MCF 10A (cell line): ENCODE results near the gene MYMK. TPM values are rescaled to one million over a fixed set of nuclear protein-coding genes. Genes with fewer than 3 reads are reported as not detected.

ENCODE experiments used
- BruUV-seq: library from RNA; stranded (reverse); fragments of 400-500 nt; replicated peaks from 2 replicates; lab custom pipeline; 2021; lab: Mats Ljungman, UMichigan
- CTCF ChIA-PET: fragments of 300-600 bp; sonication (Branson Sonifier 250); formaldehyde crosslinking; extraction: SDS; loops from one replicate; lab custom pipeline; 2021; ENCODE audit warnings: antibody characterized with exemption, inconsistent platforms; lab: Yijun Ruan, JAX
- POLR2A ChIA-PET: fragments of 300-600, 350-650 bp; sonication (Branson Sonifier 250); formaldehyde crosslinking; extraction: SDS; loops from one replicate; lab custom pipeline; 2020; ENCODE audit warnings: antibody characterized with exemption, inconsistent platforms; lab: Yijun Ruan, JAX
- DNase-seq: peaks from one replicate; pipeline ENCODE4 v3.0.0-alpha.2; 2018; ENCODE audit not compliant: unreplicated experiment
- H3K27ac Mint-ChIP-seq: one replicate; pipeline ENCODE4 v1.8.0; 2022; ENCODE audit warnings: mild to moderate bottlenecking, low read depth, mixed read lengths; ENCODE audit not compliant: unreplicated experiment
- H3K27me3 Mint-ChIP-seq: one replicate; pipeline ENCODE4 v1.8.0; 2022; ENCODE audit warnings: mixed read lengths; ENCODE audit not compliant: insufficient read depth, unreplicated experiment
- H3K36me3 Mint-ChIP-seq: one replicate; pipeline ENCODE4 v1.8.0; 2022; ENCODE audit warnings: mild to moderate bottlenecking, moderate library complexity, mixed read lengths; ENCODE audit not compliant: insufficient read depth, unreplicated experiment
- H3K4me1 Mint-ChIP-seq: one replicate; pipeline ENCODE4 v1.8.0; 2022; ENCODE audit warnings: mixed read lengths; ENCODE audit not compliant: insufficient read depth, unreplicated experiment
- H3K4me3 Mint-ChIP-seq: one replicate; pipeline ENCODE4 v1.8.0; 2022; ENCODE audit warnings: mild to moderate bottlenecking, moderate library complexity, mixed read lengths; ENCODE audit not compliant: unreplicated experiment
- H3K9me3 Mint-ChIP-seq: one replicate; pipeline ENCODE4 v1.8.0; 2022; ENCODE audit warnings: mixed read lengths; ENCODE audit not compliant: unreplicated experiment
- CTCF ChIP-seq: fragments of 200-600 bp; IDR thresholded peaks from one replicate; pipeline ENCODE4 v1.8.0; 2022; ENCODE audit warnings: antibody characterized with exemption, mild to moderate bottlenecking; ENCODE audit not compliant: unreplicated experiment
- intact Hi-C: fragments of 100-400 bp; cut with micrococcal nuclease; formaldehyde crosslinking; loops from 2 replicates; pipeline ENCODE4 v1.14.1; 2022
- total RNA-seq: library from RNA; stranded (reverse); gene quantifications from 2 replicates; pipeline ENCODE4 v1.2.3, GENCODE V29; 2022

MYMK gene
- total RNA-seq, 1 experiment from 2014 or later: not detected

DNA sequence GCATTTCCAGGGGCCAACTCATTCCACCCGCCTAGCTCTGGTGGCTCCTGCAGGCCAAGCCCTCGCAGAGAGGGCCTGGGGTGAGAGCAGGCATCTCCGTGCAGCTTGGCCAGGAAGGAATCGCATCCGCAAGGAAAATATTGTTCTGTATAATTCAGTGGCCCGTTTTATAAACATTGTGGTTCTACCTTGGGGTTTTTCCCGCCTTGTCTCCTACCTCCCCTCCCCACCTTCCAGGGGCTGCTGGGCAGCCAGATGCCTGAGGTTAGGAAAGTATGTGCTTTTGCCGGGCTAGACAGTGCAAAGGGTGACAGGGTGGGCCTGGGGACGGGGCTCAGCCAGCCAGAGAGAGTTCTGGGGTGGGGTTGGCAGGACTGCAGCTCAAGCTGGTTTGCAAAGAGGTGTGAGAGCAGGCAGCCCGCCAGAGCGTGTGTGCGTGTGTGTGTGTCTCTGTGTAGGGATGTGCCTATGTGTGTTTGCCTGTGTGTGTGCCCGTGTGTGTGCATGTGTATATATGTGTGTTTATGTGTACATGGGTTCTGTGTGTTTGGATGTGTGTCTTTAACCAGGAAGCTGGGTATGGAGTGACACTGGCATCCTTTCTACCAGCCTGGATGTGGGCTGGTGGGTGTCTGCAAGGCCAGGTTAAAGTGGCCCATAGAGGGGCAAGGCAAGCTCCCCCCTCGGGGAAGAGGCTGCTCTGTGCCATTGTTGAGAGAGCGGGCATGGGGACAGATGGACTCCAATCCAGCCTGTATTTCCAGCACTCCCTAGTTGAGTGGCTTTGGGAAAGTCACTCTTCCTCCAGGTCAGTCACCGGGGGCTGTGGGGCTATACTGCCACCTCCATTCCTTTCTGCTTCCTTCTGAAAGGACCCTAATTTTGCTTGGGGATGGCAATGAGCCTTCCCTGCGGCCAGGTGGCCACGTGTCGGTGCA is 35.2 kb downstream of the MYMK start:
- H3K27ac Mint-ChIP-seq: no peak overlapping the region
- no peaks in the 10 kb centered on the region for H3K36me3 Mint-ChIP-seq
- TF ChIP-seq CTCF: no peak
- no peak overlapping the region for H3K4me3 Mint-ChIP-seq
- no peaks in the 10 kb centered on the region for H3K4me1 Mint-ChIP-seq
- intact Hi-C loops: no loop called here
- CTCF ChIA-PET: interaction anchor here (0.7 to 1.0 kb wide), 4 partner anchors 10 to 376 kb away, joined by 3 to 5 read pairs (median 3); no protein-coding TSS in a partner anchor
- no TSS peak for BruUV-seq
- no peaks in the 10 kb centered on the region for H3K9me3 Mint-ChIP-seq
- H3K27me3 Mint-ChIP-seq: peaks cover 21% of the 10 kb centered on the region
- no peak for DNase-seq
- POLR2A ChIA-PET: interaction anchor here (0.6 kb wide), 1 partner anchor 42 kb away, joined by 3 read pairs; no protein-coding TSS in a partner anchor

- no peak overlapping the region for H3K4me3 Mint-ChIP-seq
- CTCF ChIA-PET: interaction anchor here (0.6 to 1.0 kb wide), 5 partner anchors 10 to 515 kb away, joined by 3 to 5 read pairs (median 3); no protein-coding TSS in a partner anchor
- H3K36me3 Mint-ChIP-seq: no peaks in the 10 kb centered on the region
- no peaks in the 10 kb centered on the region for H3K4me1 Mint-ChIP-seq
- intact Hi-C loops: no loop called here
- POLR2A ChIA-PET: no interaction called here
- no peak for DNase-seq
- peaks cover 17% of the 10 kb centered on the region for H3K27me3 Mint-ChIP-seq
- H3K9me3 Mint-ChIP-seq: no peaks in the 10 kb centered on the region
- H3K27ac Mint-ChIP-seq: no peak overlapping the region
- TF ChIP-seq CTCF: no peak
- BruUV-seq: no TSS peak
These were observed 36.0 kb downstream of the MYMK start for GRCh38 chr9:133488686-133489252.

DNA sequence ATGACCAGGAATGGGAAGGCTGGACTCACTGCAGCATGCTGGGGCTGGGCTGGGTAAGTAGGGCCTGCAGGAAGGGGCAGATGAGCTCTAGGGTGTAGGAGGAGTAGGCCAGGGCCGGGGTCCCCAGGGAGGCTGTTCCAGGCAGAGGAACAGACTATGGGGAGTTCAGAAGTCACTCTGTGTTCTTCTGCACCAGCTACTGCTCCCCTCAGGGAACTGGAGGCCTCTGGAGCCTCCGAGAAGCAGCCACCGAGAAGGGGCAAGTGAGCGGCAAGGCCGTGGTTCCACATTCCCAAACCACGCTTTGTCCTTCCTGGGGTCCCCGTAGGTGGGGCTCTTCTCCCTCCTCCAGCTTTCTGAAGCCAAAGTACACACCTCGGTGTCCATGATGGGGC is 37.4 kb downstream of the MYMK start:
- CTCF ChIA-PET: interaction anchor here (0.6 to 1.8 kb wide), 15 partner anchors 16 to 1629 kb away, joined by 3 to 16 read pairs (median 3); partner anchors contain the start of gene CACFD1
- POLR2A ChIA-PET: interaction anchor here (0.6 kb wide), 1 partner anchor 354 kb away, joined by 3 read pairs; no protein-coding TSS in a partner anchor
- no peak for DNase-seq
- H3K9me3 Mint-ChIP-seq: no peaks in the 10 kb centered on the region
- no TSS peak for BruUV-seq
- TF ChIP-seq CTCF: no peak
- no peak overlapping the region for H3K4me3 Mint-ChIP-seq
- intact Hi-C loops: no loop called here
- H3K27ac Mint-ChIP-seq: no peak overlapping the region
- no peaks in the 10 kb centered on the region for H3K36me3 Mint-ChIP-seq
- no peaks in the 10 kb centered on the region for H3K4me1 Mint-ChIP-seq
- peaks cover 10% of the 10 kb centered on the region for H3K27me3 Mint-ChIP-seq
